Measurements from ENCODE around the gene MCTP1. TPM values are rescaled to one million over a fixed set of nuclear protein-coding genes. Genes with fewer than 3 reads are reported as not detected.

MCTP1 gene
- total and polyA plus RNA-seq, 2 of the 8 experiments (the other 6 are each of a cell fraction or from before 2014, with no cell fraction given) = 0.56 to 3.4 TPM

DNA sequence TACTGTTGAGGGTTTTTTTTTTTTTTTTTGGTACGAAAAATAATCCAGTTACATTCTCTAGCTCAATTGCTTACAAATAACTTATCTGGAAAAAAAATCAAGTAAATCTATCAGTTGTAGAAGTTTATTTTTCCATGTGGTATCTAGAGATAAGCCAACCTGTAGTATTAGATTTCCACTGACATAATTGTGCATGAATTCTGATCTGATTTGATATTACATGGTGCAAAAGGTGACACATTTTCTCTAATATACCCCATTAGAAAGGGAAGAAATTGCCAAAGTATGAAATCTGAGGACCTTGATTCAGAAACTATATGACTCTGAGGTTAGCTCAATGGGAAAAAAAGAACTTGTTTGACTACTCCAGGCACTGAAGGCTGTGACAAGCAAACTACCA, 524.9 kb downstream of the MCTP1 start (continued):
- TF ChIP-seq, protein P1, sequence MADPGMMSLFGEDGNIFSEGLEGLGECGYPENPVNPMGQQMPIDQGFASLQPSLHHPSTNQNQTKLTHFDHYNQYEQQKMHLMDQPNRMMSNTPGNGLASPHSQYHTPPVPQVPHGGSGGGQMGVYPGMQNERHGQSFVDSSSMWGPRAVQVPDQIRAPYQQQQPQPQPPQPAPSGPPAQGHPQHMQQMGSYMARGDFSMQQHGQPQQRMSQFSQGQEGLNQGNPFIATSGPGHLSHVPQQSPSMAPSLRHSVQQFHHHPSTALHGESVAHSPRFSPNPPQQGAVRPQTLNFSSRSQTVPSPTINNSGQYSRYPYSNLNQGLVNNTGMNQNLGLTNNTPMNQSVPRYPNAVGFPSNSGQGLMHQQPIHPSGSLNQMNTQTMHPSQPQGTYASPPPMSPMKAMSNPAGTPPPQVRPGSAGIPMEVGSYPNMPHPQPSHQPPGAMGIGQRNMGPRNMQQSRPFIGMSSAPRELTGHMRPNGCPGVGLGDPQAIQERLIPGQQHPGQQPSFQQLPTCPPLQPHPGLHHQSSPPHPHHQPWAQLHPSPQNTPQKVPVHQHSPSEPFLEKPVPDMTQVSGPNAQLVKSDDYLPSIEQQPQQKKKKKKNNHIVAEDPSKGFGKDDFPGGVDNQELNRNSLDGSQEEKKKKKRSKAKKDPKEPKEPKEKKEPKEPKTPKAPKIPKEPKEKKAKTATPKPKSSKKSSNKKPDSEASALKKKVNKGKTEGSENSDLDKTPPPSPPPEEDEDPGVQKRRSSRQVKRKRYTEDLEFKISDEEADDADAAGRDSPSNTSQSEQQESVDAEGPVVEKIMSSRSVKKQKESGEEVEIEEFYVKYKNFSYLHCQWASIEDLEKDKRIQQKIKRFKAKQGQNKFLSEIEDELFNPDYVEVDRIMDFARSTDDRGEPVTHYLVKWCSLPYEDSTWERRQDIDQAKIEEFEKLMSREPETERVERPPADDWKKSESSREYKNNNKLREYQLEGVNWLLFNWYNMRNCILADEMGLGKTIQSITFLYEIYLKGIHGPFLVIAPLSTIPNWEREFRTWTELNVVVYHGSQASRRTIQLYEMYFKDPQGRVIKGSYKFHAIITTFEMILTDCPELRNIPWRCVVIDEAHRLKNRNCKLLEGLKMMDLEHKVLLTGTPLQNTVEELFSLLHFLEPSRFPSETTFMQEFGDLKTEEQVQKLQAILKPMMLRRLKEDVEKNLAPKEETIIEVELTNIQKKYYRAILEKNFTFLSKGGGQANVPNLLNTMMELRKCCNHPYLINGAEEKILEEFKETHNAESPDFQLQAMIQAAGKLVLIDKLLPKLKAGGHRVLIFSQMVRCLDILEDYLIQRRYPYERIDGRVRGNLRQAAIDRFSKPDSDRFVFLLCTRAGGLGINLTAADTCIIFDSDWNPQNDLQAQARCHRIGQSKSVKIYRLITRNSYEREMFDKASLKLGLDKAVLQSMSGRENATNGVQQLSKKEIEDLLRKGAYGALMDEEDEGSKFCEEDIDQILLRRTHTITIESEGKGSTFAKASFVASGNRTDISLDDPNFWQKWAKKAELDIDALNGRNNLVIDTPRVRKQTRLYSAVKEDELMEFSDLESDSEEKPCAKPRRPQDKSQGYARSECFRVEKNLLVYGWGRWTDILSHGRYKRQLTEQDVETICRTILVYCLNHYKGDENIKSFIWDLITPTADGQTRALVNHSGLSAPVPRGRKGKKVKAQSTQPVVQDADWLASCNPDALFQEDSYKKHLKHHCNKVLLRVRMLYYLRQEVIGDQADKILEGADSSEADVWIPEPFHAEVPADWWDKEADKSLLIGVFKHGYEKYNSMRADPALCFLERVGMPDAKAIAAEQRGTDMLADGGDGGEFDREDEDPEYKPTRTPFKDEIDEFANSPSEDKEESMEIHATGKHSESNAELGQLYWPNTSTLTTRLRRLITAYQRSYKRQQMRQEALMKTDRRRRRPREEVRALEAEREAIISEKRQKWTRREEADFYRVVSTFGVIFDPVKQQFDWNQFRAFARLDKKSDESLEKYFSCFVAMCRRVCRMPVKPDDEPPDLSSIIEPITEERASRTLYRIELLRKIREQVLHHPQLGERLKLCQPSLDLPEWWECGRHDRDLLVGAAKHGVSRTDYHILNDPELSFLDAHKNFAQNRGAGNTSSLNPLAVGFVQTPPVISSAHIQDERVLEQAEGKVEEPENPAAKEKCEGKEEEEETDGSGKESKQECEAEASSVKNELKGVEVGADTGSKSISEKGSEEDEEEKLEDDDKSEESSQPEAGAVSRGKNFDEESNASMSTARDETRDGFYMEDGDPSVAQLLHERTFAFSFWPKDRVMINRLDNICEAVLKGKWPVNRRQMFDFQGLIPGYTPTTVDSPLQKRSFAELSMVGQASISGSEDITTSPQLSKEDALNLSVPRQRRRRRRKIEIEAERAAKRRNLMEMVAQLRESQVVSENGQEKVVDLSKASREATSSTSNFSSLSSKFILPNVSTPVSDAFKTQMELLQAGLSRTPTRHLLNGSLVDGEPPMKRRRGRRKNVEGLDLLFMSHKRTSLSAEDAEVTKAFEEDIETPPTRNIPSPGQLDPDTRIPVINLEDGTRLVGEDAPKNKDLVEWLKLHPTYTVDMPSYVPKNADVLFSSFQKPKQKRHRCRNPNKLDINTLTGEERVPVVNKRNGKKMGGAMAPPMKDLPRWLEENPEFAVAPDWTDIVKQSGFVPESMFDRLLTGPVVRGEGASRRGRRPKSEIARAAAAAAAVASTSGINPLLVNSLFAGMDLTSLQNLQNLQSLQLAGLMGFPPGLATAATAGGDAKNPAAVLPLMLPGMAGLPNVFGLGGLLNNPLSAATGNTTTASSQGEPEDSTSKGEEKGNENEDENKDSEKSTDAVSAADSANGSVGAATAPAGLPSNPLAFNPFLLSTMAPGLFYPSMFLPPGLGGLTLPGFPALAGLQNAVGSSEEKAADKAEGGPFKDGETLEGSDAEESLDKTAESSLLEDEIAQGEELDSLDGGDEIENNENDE (IDR thresholded peaks at IDR 0.05; ENCODE audit: insufficient replicate concordance, low read length) = no peak
- TF ChIP-seq CBX8 (IDR thresholded peaks at IDR 0.05; ENCODE audit: borderline replicate concordance, low read depth, low read length) = no peak
- no peak for TF ChIP-seq SP2 (IDR thresholded peaks at IDR 0.05; ENCODE audit: low read length)
- TF ChIP-seq, protein P2, sequence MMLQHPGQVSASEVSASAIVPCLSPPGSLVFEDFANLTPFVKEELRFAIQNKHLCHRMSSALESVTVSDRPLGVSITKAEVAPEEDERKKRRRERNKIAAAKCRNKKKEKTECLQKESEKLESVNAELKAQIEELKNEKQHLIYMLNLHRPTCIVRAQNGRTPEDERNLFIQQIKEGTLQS (IDR thresholded peaks at IDR 0.05; ENCODE audit: insufficient read depth, low read depth, low read length) = no peak
- TF ChIP-seq, protein P3, sequence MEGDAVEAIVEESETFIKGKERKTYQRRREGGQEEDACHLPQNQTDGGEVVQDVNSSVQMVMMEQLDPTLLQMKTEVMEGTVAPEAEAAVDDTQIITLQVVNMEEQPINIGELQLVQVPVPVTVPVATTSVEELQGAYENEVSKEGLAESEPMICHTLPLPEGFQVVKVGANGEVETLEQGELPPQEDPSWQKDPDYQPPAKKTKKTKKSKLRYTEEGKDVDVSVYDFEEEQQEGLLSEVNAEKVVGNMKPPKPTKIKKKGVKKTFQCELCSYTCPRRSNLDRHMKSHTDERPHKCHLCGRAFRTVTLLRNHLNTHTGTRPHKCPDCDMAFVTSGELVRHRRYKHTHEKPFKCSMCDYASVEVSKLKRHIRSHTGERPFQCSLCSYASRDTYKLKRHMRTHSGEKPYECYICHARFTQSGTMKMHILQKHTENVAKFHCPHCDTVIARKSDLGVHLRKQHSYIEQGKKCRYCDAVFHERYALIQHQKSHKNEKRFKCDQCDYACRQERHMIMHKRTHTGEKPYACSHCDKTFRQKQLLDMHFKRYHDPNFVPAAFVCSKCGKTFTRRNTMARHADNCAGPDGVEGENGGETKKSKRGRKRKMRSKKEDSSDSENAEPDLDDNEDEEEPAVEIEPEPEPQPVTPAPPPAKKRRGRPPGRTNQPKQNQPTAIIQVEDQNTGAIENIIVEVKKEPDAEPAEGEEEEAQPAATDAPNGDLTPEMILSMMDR (IDR thresholded peaks at IDR 0.05; ENCODE audit: control extremely low read depth in 1 of 3, insufficient read depth in 1 of 3, low read depth in 1 of 3, low read length in 3 of 3) = no peak

All from H1 (cell line).